Right lung (tissue), 10 donors: ENCODE results near the gene ANAPC4. TPM values are rescaled to one million over a fixed set of nuclear protein-coding genes. Genes with fewer than 3 reads are reported as not detected.
A peak's percentile ranks its signal among the peaks of the same experiment; 100 is the strongest.
"Not testable (repeated sequence)": the region's sequence is repeated elsewhere in the genome, so short reads cannot be mapped to it uniquely, and the experiment has no call there.

Source experiments
- DNase-seq, 2 donors: peaks; one replicate each; pipeline ENCODE4 v3.0.0-alpha.2; 2013
- long read RNA-seq, 8 donors: transcript quantifications; one replicate each; lab custom pipeline, GENCODE V29; 2026
- polyA plus RNA-seq, 5 donors: library from polyadenylated mRNA; unstranded; fragments of 120-200 nt; gene quantifications; one replicate each; pipeline versions ENCODE4 v1.2.1 to v1.2.3, GENCODE V29; 2013; ENCODE audit warnings: inconsistent platforms in 1 of 5, low replicate concordance in 1 of 5; ENCODE audit not compliant: insufficient read length in 5 of 5, insufficient read depth in 1 of 5

ANAPC4 gene, protein sequence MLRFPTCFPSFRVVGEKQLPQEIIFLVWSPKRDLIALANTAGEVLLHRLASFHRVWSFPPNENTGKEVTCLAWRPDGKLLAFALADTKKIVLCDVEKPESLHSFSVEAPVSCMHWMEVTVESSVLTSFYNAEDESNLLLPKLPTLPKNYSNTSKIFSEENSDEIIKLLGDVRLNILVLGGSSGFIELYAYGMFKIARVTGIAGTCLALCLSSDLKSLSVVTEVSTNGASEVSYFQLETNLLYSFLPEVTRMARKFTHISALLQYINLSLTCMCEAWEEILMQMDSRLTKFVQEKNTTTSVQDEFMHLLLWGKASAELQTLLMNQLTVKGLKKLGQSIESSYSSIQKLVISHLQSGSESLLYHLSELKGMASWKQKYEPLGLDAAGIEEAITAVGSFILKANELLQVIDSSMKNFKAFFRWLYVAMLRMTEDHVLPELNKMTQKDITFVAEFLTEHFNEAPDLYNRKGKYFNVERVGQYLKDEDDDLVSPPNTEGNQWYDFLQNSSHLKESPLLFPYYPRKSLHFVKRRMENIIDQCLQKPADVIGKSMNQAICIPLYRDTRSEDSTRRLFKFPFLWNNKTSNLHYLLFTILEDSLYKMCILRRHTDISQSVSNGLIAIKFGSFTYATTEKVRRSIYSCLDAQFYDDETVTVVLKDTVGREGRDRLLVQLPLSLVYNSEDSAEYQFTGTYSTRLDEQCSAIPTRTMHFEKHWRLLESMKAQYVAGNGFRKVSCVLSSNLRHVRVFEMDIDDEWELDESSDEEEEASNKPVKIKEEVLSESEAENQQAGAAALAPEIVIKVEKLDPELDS
- polyA plus RNA-seq: 10 to 100 TPM; 49.4 to 71.2 (median 65.2) TPM
- long read RNA-seq, donor 1, partial matches to known transcripts: 27 of 28 reads
- long read RNA-seq, donor 1, other reads (novel, unspliced or antisense): 0 of 28 reads
- long read RNA-seq, donor 2, partial matches to known transcripts: 12 of 15 reads
- long read RNA-seq, donor 2, other reads (novel, unspliced or antisense): 0 of 15 reads
- long read RNA-seq, donor 3, partial matches to known transcripts: 43 of 46 reads
- long read RNA-seq, donor 3, other reads (novel, unspliced or antisense): 0 of 46 reads
- long read RNA-seq, donor 4, partial matches to known transcripts: 11 of 11 reads
- long read RNA-seq, donor 4, other reads (novel, unspliced or antisense): 0 of 11 reads
- long read RNA-seq, donor 5, partial matches to known transcripts: 30 of 32 reads
- long read RNA-seq, donor 5, other reads (novel, unspliced or antisense): 0 of 32 reads
- long read RNA-seq, donor 6, partial matches to known transcripts: 30 of 31 reads
- long read RNA-seq, donor 6, other reads (novel, unspliced or antisense): 0 of 31 reads
- long read RNA-seq, donor 7, partial matches to known transcripts: 7 of 10 reads
- long read RNA-seq, donor 7, other reads (novel, unspliced or antisense): 0 of 10 reads
- long read RNA-seq, donor 8, partial matches to known transcripts: 5 of 5 reads
- long read RNA-seq, donor 8, other reads (novel, unspliced or antisense): 0 of 5 reads

DNA sequence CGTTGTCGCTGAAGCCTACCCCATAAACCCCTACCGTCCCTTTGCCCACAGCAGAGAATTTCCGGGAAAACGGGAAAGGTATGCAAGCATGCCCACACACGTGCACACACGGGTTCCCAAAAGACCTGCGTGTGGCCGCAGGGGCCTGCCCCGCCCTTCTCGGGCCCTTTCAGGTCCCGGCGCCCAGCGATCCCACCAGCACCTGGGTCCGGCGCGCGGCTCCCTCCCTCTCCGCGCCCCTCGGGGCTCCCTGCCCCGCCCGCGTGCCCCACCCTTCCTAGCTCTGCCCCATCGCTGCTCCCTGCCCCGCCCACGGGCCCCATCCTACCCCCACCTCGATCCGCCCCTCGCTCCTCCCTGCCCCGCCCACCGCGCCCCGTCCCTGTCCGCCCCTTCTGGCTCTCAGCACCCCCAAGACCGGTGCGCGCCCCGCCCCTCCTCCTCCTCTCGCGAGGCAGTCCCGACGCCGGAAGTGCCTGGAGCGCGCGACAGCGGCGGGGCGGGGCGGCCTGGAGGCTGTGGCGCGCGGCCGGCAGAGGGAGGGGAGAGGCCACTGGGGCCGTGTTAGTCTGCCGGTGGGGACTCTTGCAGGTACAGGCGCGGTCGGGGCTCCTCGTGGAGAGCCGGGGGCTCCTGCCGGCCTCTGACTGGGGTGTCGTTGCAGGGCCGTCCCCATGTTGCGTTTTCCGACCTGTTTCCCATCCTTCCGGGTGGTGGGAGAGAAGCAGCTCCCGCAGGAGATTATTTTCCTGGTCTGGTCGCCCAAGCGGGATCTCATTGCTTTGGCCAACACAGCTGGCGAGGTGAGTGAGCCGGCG is at the start of gene ANAPC4:
TSS of gene ANAPC4 (plus strand) at position 510 of the 818 bp plus-strand sequence. CDS start at position 675, 165 bp downstream.
- DNase-seq: peak; percentile 90 to 92

DNA sequence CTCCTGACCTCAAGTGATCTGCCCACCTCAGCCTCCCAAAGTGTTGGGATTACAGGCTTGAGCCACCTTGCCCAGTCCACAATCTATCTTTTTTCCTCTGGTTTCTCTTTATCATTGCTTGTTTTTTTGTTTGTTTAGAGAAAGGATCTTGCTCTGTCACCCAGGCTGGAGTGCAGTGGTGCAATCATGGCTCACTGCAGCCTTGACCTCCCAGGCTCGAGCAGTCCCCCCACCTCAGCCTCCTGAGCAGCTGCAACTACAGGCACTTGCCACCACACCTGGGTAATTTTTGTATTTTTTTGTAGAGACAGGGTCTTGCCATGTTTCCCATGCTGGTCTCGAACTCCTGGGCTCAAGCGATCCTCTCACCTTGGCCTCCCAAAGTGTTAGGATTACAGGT is 48.6 kb upstream of the ANAPC4 start:
- DNase-seq: not testable (repeated sequence)

DNA sequence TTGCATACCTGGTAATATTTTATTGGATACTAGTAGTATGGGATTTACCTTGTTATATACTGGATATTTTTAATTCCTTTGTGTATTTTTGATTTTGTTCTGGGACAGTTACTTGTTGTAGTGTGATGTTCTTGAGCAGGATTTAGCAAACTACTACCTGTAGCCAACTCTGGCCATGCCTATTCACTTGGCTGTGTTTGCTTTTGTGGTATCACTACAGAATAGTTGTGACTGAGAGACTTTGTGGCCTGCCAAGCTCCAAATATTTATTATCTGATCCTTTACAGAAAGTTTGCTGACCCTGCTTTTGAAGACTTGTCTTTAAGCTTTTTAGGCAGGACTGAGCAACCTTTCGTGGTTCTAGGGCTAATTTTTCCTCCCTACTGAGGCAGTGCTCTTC is 46.7 kb upstream of the ANAPC4 start:
- DNase-seq: no peak

DNA sequence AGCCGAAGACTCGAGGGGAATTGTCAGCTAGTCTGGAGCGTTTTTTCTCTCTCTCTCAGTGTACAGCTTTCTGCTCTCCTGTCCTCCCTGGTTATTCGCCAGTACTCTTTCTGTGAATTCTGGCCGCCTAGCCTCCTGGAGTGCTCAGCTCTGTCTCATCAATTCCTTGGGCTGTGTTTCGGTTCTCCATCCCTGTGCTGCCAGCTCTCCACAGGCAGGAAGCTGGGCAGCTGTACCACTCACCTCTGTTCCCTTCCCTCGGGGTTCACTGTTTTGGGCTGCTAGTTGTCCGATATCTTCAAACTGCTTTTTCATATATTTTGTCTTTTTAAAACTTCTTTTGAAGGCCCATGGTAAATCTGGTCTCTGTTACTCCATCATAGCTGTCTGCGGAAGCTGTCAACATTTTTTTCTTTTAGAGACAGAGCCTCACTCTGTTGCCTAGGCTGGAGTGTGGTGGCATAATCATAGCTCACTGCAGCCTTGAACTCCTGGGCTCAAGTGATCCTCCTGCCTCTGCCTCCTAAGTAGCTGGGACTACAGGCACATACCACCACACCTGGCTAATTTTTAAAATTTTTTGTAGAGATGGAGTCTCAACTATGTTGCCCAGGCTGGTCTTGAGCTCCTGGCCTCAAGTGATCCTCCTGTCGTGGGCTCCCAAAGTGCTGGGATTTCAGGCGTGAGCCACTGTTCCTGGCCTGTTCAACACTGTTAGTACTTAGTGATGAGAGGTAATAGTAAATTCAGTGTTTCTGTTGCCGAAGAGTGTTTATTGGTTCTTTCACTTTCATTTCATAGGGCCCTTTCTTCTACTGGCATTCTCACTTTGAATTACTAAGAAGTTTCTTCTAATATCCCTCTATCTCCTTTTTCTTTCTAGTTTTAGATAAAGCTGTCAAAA is 45.9 kb upstream of the ANAPC4 start:
- no peak for DNase-seq

DNA sequence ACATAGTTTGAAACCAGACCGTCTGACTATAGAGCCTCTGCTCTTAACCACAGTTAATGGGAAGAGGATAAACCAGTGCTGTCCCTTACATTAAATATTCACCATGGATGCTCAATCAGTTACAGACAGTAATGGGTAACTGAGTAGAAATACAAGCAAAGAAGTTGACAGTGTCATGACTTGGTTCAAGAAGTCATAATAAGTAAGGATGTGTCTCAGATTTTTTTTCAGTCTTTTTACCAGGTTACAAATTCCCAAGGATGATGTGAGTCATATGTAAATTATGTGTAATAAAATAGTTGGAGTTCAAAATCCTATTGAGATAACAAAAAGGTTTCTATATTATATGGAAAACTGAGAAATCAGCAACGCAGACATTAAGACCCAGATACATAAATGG is 33.4 kb upstream of the ANAPC4 start:
- DNase-seq: no peak

DNA sequence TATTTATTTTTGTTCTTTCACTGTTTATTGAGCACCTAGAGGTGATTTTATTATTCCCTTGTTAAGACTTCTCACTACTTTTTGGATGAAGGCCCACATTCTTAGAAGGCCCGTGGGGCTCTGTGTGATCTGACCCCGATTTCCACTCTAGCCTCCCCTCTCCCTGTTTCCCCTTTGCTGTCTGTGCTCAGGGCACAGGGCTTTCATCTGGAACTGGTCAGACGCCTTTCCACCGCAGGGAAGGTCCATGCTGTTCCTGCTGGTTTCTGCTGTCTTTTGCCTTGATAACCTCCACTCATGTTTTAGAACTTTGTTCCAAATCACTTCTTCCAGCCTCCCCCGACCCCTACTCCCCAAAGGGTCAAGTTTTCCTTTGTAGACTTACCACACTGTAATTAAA is 31.3 kb upstream of the ANAPC4 start:
- DNase-seq: no peak

DNA sequence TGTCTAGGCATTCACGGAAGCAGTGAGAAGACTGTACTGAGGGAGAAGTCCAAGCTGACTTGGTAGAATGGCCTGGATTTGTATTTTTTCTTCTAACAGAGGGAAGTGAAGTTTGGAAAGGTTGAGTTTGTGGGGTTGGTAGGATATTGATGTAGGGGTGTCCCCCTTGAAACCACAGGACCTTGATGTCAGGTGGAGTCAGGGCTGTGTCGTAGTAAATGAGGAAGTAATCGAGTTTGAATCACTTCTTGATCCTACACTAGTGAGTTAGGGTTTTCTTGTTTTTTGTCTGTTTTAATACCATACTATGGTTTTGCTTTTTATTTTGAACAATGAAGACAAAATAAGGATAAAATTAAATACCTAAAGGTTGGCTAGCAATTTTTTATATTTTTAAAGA is 30.1 kb upstream of the ANAPC4 start:
- no peak for DNase-seq

DNA sequence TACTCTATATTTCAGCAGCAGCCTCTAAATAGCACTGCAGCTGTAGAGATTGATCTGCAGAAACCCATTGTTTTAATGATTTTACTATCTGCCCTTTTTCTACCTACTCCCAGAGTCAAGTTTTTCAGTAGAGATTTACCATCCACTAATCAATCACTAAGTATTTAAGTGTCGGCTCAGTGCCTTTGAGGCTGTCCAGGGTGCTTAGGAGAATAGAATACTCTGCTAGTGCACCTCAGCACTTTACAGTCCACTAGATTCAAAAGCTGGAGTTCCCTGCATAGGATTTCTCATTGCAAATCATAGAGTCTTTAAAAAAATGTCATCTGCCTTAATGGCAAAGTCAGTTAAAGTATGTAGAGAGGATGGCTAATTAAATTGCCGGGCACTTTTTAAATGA is 29.6 kb upstream of the ANAPC4 start:
- no peak for DNase-seq

DNA sequence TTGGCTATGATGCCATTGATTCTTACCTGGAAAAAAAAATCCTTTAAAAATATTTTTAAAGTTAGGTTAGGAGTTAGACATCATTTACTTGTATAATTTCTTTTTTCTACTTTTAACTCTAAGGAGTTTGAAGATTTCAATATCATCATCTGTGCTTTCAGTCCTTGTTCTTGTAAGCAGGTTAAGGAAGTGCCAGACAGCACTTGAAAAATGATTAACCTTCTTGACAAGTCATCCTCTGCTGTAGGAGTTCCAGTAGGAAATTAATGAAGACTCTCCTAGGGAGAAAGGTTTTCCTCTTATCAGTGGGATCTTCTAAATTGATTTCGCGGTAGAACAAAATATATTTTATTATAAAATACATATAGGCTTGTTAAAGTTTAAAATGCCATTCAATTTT is 29.1 kb upstream of the ANAPC4 start:
- DNase-seq: no peak

DNA sequence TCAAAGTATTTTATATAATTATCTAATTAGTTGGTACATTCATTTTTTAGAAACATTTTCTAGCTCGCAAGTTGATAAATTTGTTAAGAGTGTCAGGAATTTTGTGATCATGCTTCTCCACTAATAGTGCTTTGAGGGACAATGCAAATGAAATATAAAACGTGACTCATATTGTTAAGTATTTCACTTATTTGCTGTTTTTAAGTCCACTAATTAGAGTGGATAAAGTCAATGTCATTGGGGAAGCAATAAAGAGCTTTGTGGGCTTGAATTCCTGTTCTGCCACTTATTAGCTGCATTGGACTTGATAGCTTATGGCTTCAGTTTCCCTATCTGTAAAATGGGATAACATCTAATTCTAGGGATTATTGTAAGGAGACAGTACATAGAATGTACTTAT is 26.5 kb upstream of the ANAPC4 start:
- no peak for DNase-seq

DNA sequence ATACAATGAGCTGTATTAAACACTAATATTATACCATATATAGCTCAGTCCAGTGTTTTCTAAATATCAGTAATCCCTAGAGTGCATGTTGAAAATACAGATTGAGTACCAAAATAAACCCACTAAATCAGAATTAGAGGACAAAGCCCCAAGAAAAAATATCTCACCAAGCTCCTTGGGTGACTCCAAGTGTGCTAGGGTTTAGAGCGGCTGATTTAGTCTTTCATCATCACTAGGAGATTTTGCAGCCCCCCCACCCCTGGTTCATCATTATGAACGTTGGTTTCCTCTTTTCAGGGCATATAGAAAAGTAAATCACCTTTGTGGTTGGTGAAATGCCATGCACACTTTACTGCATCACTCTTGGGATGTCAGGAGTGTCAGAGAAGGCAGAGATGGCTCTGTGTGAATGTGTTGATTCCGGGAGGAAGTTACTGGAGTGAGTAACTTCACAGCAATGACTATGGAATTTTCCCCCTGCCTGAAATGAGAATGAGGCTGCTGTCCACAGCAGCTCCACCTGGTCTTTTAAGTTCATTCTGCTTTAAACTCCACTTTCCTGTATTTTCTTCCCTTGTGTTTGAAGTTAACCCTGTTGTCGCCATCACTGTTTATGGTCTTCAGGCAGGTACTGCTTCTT is 25.2 kb upstream of the ANAPC4 start:
- no peak for DNase-seq

DNA sequence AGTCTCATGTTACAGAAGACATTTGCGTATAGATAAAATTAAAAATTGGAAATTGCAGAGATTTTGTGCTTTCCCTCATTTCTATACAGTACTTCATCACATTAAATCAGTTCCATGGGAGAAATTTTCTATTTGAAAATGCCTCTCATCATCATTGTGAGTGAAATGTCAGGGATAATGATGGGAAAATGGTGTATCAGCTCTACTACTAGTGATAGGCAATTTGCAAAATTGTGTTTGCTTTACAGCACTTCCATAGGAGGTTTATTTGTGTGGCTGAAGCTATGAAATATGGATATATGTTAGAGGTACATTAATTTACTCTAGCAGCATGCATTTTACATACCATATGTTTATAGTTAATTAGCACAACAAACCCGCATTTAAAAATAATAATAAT is 21.0 kb upstream of the ANAPC4 start:
- no peak for DNase-seq

DNA sequence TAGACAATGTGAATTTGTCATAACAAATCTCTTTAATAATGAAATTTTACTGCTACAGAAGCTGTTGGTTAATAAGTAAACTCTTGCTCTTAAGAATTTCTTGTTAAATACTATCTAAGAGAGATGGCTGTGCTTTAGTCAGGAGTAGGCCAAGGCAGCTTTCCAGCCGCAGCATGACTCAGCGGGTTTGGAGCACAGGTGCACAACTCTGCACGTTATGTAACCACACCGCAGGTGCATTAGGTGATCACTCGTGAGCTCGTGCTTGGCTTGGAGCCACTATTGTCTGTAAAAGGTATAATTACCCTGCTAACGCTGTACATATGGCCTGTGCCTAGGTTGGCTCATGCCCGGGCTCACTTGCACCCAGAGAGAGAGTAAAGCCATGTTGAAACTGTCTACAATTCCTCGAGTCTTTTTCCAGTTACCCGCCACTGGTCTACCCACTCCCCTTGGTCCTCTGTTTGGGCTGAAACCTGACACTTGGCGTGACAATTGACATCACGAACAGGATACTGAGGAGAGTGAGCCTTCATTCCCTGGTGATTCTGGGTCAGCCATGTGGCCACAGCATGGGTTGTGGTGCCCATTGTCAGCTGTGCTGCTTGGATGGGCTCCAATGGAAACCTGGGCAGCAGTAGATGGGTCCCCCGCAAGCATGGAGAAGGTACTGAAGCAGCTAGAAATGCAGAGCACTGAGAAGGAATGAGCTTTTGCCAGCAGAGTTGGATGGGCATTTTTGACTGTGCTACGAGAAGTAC is 18.4 kb upstream of the ANAPC4 start:
- no peak for DNase-seq

DNA sequence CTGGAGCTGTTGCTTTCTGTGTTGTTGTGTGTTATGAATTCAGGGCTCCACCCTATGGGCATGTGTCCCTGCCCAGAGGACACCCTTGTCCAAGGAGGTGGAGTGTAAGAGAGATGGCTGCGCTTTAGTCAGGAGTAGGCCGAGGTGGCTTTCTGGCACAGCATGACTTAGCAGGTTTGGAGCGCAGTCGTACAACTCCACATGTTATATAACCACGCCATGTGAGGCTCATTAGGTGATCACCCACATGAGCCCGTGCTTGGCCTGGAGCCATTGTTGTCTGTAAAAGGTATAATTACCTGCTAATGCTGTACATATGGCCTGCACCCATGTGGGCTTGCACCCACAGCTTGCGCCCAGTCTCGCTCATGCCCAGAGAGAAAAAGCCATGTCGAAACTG is 15.8 kb upstream of the ANAPC4 start:
- no peak for DNase-seq

DNA sequence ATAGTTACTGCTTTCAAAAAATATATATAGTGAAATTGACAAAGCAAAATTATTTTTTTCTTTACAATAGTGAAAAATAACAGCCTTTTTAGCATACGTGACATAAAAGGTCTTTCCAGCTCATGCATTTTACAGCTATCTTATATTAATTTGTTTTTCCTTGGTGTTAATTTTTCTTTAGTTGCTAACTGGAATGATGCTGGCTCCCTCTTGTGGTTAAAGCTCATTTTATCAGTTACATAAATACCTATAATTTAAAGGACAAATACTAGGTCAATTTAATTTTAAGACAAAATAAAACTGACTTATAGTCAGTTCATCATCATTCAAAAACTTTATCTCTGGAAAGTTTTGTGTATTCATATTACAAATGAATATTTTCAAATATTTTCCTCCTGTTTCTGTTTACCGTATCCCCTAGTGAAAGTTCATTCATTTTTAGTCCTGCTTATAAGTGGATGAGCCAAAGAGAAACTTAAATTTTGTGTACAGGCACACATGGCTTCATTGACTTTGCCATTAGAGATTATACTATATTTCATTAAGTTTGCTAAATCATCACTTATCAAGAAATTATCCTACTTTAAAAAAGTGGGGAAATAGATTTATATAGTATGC is 9.9 kb upstream of the ANAPC4 start:
- no peak for DNase-seq

DNA sequence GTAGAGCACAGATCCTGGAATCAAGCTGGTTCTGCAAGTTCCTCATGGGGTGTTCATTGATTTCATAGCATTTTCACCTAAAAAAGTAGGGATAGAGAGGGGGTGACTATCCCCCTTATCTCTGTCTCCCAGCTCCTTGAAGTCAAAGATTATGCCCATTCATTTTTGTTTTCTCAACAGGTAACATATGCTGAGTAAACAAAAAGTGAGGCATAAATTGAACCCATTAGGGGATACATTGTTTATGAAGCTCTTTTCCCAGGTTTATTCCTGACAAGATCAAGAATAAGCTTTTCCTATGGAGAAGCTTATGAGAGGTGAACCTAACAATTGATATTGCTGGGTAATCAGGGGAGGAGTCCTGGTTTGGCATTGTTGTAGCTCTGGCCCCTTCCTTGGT is 9.2 kb upstream of the ANAPC4 start:
- DNase-seq: no peak

DNA sequence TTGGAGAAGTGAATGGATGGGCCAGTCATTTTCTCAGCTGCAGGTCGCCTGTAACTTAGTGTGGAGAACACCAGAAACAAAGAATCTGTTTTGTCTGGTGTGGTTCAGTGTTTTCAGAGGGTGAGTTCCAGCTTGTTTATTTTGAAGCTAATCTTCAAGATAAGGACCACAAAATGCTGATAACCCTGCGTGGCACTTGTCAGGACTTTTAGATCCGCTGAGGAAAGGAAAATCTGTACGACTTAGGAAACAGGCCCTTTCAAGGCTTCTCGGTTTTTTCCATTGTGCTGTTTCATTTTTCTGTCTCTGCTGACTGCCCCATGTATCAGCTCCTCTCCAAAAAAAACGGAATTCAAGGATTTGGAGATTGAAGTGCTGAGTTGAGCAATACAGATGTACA is 8.7 kb upstream of the ANAPC4 start:
- DNase-seq: no peak

DNA sequence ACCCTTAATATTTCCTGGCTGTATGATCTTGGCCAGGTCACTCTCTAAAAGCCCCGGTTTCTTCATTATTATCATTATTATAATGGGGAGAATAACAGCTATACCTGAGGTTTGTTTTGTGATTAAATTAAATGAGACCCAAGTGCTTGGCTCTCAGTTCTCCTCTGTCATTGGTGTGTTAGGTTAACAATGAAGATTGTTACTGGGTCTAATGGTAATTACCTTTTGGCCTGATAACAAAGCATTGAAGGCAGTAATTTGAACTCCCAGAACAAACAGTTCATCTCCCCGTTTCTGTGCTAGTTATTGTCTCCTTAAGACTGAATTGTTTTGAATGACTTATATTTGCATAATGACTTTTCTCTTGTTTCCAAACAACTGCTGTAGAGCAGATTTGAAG is 6.8 kb upstream of the ANAPC4 start:
- no peak for DNase-seq
